Measurements from ENCODE around the gene SDCCAG8. TPM values are rescaled to one million over a fixed set of nuclear protein-coding genes. Genes with fewer than 3 reads are reported as not detected.

The SDCCAG8 gene
- total and polyA plus RNA-seq, 4 donors, result 25.4 to 96.7 (median 48.2) TPM

DNA sequence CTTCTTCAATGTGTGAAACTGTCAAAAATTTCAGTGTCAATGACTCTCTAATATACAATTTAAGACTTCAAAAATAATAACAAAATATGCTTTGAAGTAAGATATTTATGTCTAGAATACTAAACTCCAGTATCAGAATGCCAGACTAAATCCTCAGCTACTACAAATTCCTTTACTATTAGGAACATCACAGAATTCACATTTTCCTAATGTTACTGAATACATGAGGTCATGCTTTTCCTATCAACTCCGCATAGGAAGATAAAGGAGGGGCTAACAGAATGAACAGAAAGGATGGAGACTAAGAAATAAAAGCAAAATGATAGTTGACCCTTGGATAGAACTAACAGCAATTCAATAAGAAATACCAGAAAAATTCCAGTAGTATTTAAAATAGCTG is 292.7 kb downstream of the SDCCAG8 start:
- no peaks in the 10 kb centered on the region for H3K9me3 ChIP-seq (ENCODE audit: control insufficient read depth in 4 of 4, insufficient read depth in 3 of 4, low read length in 3 of 4)
- no peak overlapping the region for H3K4me3 ChIP-seq
- H3K27me3 ChIP-seq (ENCODE audit: control insufficient read depth in 3 of 3, insufficient read depth in 3 of 3, low read length in 2 of 3), result no peaks in the 10 kb centered on the region
- DNase-seq, result no peak
- 92 to 98% methylated on average over 1 of the region's 1 CpG for WGBS, 2 donors
- ATAC-seq (ENCODE audit: insufficient read depth, low FRiP score), result no peak
- H3K36me3 ChIP-seq (ENCODE audit: control insufficient read depth in 4 of 4, insufficient read depth in 4 of 4, low read length in 4 of 4), result peaks cover 0 to 4% (median 3%) of the 10 kb centered on the region in 4 donors
- H3K27ac ChIP-seq (ENCODE audit: low read depth in 1 of 2, low read length in 1 of 2), result no peak overlapping the region
- no peaks in the 10 kb centered on the region for H3K4me1 ChIP-seq (ENCODE audit: control insufficient read depth in 5 of 5, insufficient read depth in 5 of 5, low read length in 5 of 5)
- TF ChIP-seq, protein P1, sequence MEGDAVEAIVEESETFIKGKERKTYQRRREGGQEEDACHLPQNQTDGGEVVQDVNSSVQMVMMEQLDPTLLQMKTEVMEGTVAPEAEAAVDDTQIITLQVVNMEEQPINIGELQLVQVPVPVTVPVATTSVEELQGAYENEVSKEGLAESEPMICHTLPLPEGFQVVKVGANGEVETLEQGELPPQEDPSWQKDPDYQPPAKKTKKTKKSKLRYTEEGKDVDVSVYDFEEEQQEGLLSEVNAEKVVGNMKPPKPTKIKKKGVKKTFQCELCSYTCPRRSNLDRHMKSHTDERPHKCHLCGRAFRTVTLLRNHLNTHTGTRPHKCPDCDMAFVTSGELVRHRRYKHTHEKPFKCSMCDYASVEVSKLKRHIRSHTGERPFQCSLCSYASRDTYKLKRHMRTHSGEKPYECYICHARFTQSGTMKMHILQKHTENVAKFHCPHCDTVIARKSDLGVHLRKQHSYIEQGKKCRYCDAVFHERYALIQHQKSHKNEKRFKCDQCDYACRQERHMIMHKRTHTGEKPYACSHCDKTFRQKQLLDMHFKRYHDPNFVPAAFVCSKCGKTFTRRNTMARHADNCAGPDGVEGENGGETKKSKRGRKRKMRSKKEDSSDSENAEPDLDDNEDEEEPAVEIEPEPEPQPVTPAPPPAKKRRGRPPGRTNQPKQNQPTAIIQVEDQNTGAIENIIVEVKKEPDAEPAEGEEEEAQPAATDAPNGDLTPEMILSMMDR (IDR thresholded peaks at IDR 0.05; ENCODE audit: control extremely low read depth, extremely low read depth), result no peak
- H3K9ac ChIP-seq (ENCODE audit: insufficient read depth in 1 of 2, low read length in 2 of 2), result no peak overlapping the region

- no peak for ATAC-seq (ENCODE audit: insufficient read depth, low FRiP score)
- H3K4me3 ChIP-seq, result no peak overlapping the region
- TF ChIP-seq, protein P1 (IDR thresholded peaks at IDR 0.05; ENCODE audit: control extremely low read depth, extremely low read depth), result no peak
Measured at GRCh38 chr1:243549108-243549507, 293.3 kb downstream of the SDCCAG8 start.

More at GRCh38 chr1:243549108-243549507, 293.3 kb downstream of the SDCCAG8 start:
- H3K27ac ChIP-seq (ENCODE audit: low read depth in 1 of 2, low read length in 1 of 2), result no peak overlapping the region
- H3K36me3 ChIP-seq (ENCODE audit: control insufficient read depth in 4 of 4, insufficient read depth in 4 of 4, low read length in 4 of 4), result peaks cover 0 to 4% (median 3%) of the 10 kb centered on the region in 4 donors
- DNase-seq, result no peak
- H3K27me3 ChIP-seq (ENCODE audit: control insufficient read depth in 3 of 3, insufficient read depth in 3 of 3, low read length in 2 of 3), result no peaks in the 10 kb centered on the region
- H3K4me1 ChIP-seq (ENCODE audit: control insufficient read depth in 5 of 5, insufficient read depth in 5 of 5, low read length in 5 of 5), result no peaks in the 10 kb centered on the region
- no peaks in the 10 kb centered on the region for H3K9me3 ChIP-seq (ENCODE audit: control insufficient read depth in 4 of 4, insufficient read depth in 3 of 4, low read length in 3 of 4)
- no peak overlapping the region for H3K9ac ChIP-seq (ENCODE audit: insufficient read depth in 1 of 2, low read length in 2 of 2)

Small RNA genes lying within 50 kb of the gene (small RNA-seq; reads per million reads assigned to genes)
- gene MIR4677 (ENCODE audit: low replicate concordance), result 4.0 reads per million, percentile 94 among the genes with 10 or more reads in this experiment

Other genes starting within 250 kb of the SDCCAG8 start
- gene CEP170, start 760 bp upstream of the SDCCAG8 start, total RNA-seq, result 100 to 1,000 TPM in 1 of 2 donors, 10 to 100 TPM in 1; 87.1 to 113 TPM
- gene CEP170, start 760 bp upstream of the SDCCAG8 start, polyA plus RNA-seq, result 10 to 100 TPM; 24.2 to 24.5 TPM